SKM-1 treated with dmso at 0.1 percent for 144 hours (cell line): ENCODE results near the gene NSFL1C.

Experiments
- DNase-seq: peaks from one replicate; lab custom pipeline; 2025; ENCODE audit not compliant: unreplicated experiment; lab: John Stamatoyannopoulos, UW

Gene NSFL1C

DNA sequence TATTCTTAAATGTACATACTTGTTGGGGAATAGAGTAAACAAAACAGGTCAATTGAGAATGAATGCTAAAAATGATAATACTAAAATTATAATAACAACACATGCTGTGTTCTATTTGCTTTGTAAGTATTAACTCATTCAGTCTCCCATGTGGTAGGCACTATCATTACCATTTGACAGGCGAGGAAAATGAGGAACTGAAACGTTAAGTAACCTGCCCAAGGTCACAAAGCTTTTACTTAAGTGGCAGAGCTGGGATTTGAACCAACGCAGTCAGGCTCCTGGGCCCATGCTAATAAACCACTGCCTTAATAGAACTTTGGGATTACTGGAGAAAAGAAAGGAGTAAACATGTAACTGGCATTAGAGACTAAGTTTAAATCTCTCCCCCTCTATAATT, 3.8 kb downstream of the NSFL1C start:
- DNase-seq, result no peak

DNA sequence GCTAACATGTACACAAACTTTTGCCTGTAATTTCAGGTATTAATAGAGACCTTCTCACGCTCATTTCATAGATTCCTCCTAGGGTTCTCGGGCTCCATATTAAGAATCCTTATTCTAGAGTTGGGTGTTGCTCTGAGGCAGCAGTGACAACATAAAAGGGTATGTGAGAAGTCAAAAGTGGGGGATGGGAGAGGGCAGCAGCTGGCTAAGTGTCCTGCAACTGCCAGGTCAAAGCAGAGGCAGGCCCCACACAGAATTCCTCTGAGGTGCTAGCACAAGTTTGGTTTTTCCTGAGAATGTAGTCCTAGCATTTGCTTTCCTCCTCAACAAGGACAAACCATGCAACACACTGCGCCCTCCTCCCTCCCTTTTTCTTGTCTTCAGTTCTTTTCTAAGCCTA, 4.6 kb downstream of the NSFL1C start:
- DNase-seq, result no peak

DNA sequence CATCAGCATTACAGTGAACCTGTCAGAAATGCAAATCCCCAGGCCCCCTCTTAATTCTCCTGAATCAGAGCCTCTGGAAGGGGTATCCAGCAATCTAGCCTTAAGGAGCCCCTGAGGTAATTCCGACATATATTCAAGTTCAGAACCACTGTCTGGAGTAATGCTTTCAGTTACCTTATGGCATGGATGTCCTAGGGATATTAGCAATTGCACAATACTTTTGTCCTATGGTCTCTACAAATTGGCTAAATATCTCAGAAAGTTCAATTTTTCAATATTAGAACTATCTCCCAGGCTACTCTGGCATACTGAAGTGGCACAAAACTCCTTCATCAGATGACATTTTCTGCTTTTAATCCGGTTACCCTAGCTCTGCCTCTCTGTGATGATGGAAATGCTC, 6.4 kb downstream of the NSFL1C start:
- DNase-seq, result no peak

DNA sequence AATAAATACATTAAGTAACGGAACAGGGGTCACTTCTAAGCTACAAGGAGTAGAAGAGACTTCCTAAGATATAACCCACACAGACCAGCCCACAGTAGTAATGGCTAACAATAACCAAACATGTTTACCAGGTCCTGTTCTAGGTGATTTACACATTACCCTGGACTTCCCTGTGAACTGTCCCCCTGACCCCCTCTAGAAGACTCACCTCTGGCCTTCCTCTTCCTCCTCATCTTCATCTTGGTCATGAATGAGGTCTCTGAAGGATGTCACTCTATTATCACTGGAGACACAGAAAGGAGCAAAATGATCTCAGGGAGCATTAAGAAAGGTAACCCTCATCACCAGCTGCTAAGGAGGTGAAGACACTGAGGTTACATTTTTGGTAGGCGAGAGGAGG, 8.7 kb downstream of the NSFL1C start:
- DNase-seq, result no peak

DNA sequence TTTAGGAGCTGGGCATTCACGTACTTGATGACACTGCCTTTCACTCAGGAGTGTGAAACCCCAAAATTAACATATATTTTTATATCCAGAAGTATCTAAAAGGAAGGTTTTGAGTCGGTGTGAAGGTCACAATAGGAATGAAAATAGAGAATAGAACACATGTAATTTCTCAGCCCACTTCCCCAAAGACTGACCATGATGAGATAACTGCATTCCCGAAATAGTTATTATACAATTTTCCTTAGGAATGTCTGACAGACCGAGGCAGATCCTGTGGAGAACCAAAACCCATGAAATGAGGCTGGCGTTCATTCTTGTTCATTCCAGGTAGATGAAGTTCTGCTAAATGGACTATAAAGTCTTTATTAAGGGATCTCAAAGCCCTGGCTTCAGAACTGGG, 10.3 kb downstream of the NSFL1C start:
- DNase-seq, result no peak

DNA sequence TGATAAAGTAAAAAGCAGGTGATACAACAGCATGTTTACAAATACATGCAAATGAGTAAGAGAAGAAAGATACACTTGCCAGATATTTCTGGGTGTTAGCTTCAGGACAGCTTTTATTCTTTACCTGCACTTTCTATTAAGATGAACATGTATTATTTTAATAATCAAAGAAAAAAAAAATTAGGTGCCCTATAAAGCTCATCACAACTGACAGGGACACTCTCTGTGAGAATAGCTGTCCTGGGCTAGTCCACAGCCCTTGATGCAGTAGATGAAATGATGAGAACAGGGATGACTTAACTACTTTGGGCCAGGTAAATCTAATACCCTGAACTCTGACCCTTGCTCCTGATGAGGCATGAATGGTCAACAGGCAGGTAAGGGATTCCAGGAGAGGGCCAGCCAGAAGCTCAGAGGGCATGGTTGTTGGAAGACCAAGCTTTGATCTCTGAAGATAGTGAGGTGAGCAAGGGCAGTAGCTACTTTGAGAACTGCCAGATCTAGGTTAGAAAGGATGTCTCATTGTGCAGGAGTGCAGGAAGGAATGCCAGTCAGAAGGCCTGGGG, 15.6 kb downstream of the NSFL1C start:
- DNase-seq, result no peak

DNA sequence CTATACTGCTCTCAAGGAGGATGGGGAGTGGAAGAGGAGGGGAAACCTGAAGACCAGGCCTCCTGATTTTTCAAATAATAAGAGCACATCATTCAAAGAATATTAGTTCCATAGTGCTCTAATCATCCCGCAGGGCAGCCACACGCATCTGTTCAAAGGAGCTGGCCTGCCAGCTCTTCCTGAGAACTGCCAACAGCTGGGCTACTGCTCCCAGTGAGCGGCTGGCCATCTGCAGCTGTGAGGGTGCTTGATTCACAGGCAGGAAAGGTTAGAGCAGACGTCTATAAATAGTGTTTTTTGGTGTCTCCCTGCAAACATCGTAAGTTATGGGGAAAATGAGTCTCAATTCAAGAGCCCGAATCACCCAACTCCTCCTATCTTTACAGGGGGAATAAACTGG, 17.3 kb downstream of the NSFL1C start:
- DNase-seq, result no peak

DNA sequence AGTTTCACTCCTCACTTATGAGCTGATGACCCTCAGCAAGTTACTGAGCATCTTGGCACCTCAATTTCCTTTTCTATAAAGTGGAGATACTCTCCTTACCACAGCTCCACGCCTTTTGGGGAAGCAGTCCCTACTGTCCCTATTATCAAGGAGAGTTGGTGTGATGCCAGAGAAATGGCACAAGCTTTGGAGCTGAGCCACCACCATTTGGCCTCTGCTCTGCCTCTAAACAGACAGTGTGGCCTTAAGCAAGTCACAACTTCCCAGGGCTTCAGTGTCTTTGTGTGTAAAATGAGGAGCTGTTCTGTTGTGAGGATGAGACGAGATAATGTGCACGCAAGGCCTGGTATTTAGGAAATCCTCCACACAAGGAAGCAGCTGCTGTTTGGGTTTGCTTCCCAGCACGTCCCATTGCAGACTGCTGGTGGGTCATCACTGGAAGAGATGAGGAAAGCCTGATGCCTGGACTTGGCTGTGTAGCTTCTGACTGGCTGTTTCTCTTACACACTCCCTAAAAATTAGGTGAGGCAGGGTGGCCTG, 18.5 kb downstream of the NSFL1C start:
- no peak for DNase-seq

DNA sequence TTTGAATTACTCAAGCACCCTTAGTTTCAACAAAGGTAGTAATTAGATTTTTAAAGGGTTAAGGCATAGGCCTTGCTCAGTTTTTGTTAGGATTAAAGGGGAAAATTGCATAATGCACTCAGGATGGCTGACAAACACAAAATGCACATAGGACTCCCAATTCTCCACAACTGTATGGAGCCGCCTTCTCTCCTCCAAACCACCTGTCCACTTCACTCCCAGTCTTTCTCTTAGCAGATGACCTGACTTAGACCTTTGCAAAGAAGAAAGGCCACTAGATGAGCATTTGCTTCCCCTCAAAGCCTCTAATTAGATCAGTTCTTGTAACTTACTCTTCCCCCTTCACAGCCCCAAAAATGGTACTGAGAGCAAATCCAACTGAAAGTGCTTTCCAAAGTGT, 20.1 kb downstream of the NSFL1C start:
- DNase-seq, result no peak

DNA sequence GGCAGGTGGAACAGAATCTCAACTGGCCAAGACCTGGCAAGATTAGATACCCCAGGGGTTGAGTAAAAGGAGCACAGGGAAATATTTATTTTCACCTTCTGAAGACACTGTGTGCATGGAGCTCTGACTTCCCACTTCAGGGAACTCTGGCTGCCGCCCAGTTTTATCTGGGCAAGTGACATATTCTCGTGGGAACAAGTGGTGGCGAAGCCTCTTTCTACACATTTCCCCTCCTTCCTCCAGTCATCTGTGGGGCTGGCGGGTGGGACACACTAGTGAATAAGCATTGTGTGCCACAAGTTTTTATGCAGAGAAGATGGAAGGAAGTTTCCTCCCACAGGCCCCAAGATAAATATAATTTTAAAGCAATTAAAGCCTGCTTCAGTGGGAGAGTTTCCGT, 23.6 kb downstream of the NSFL1C start:
- DNase-seq, result no peak

DNA sequence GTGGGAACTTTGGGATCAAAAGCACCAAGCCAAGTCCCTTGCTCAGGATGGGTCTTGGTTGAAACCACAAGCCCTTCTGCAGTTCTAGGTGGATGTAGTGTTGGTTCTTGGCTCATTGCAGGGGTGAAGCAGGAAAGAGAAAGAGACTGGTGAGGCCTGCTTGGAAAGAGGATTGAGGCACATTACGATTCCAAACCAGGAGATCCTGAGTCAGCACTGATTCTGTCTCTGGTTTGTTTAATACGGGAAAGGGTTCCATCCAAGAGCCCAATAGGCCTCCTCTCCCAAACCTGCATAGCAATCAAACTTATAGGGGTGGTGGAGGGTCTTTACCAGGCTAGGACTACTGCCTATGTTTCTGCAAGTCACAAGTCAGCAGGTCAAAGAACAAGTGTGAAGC, 24.3 kb downstream of the NSFL1C start:
- no peak for DNase-seq

DNA sequence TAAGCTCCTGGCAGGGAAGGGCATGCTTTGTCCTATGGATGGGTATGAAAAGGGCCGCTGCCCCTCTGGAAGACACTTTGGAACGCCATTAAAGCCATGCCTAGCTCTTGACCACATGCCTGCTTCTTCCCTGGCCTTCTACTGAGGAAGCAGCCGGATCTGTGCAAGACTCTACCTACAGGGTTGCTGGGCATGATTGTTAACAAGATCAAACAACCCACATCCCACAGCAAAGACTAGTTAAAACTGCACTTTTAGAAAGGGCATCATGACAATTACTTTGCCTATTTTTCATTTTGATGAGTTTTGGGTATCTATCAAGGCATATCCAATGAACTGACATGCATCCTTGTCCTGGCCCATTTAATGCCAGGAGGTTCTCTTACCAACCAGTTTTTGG, 25.5 kb downstream of the NSFL1C start:
- DNase-seq, result no peak

DNA sequence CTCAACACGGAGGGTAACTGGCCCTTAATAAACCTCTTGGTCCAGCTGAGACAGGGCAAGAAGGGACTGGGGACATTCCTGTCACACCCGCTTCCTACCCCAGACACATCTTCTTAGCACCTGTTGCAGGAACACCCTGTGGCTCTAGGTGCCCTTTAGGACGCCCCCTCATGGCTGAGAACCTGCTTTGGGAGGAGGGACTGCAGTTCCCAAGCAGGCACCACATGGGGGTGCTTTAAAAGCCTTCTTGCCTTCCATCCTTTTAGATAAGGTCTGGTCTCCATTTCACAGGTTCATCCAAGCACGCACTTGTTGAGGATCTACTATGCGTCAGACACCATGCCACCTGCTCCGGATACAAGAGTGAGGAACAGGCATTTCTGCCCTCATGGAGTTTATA, 26.6 kb downstream of the NSFL1C start:
- no peak for DNase-seq

DNA sequence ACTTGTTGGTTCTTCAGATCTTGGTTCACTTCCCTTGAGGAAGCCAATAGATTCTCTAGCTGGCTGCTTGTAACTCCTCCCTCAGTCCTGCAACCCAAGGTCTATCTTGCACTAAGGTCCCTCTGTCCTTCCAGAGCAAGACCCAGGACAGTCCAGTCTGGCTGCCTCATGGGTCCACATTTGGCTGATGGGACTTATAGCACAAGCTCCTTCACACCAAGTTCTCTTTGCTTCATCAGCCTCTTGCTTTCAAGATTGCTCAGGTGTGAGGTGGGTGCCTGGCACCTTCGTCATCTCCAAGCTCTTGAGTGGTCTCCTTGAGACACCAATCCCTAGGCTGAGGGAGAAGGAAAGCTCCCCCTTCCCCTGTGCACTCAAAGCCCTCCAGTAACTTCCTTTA, 28.3 kb downstream of the NSFL1C start:
- DNase-seq, result no peak

DNA sequence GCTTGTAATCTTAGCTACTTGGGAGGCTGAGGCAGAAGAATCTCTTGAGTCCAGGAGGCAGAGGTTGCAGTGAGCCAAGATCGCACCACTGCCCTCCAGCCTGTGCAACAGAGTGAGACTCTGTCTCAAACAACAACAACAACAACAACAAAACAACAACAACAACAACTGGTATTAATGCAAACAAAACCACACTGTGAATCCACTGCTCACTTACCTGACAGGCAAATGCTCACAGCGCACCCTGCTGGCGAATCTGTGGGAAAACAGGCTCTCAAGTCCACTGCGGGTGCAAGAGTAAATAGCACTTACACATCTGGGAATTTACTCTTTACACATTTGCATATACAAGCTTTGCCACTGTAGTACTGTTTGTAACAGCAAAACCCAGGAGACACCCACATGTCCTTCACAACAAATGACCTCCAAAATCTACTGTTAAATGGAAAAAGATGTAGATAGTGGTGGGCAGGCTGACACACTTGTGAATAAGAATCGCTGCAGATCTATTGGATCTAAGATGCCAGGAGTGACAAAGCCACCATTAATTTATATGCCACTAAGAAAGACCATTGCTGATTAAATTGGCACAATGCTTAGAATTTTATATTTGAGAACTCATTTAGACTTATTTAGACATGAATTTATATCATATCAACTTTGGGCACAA, 29.3 kb downstream of the NSFL1C start:
- DNase-seq, result peak; percentile 16

DNA sequence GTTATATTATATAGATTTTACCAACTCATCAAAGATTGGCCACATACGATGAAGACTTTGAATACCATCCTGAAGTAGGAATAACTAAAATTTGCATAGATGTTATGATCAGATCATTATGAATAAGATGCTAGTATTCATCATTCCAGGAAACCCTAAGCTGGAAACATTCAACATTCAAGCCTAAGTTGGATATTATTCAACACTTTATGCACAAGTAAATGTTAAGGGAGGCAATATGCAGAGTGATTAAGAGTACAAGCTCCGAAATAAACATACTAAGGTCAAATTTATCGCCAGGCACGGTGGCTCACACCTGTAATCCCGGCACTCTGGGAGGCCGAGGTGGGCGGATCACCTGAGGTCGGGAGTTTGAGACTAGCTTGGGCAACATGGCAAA, 30.4 kb downstream of the NSFL1C start:
- no peak for DNase-seq

DNA sequence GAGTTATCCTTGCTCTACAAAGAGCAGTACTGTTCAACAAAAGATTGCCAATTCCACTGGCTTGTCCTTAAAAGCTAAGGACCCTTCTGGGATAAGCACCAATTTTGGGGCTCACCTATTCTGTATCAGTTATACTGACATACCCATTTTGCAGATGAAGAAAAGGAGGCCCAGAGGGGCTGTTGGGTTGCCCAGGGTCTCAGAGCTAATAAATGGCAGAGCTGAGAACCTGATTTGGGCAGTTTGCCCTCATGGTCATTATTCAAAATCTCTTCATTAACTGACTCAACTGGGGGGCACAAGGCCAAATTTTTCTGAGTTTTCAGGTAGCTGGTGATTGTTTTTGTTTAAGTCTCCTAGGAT, 31.3 kb downstream of the NSFL1C start:
- no peak for DNase-seq

DNA sequence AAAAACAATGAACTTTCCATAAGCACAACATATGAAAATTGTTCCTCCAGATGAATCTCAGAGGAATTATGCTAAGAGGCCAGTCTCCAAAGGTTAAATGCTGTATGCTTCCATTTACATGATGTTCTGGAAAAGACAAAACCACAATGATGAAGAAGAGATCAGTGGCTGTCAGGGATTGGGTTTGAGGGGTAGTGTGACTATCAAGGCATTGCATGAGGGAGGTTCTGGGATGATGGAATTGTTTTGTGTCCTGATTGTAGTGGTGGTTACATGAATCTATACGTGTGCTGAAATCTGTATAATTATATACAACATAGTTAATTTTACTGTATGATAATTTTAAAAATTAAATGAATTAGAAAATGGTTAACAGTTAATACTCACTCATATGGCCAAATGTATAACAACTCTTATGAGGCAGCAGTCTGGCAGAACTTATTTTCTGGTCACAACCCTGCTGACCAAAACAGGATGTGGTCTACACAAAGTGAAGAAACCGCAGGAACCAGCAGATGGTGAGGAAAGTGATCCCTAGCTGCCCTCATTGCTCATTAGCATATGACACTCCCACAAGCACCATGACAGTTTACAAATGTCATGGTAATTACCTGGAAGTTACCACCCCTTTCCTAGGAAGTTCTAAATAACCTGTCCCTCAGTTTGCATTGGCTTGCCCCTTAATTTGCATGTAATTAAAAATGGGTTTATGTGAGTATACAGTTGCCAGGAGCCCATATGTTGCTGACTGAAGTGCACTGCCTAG, 31.9 kb downstream of the NSFL1C start:
- DNase-seq, result peak; percentile 67

DNA sequence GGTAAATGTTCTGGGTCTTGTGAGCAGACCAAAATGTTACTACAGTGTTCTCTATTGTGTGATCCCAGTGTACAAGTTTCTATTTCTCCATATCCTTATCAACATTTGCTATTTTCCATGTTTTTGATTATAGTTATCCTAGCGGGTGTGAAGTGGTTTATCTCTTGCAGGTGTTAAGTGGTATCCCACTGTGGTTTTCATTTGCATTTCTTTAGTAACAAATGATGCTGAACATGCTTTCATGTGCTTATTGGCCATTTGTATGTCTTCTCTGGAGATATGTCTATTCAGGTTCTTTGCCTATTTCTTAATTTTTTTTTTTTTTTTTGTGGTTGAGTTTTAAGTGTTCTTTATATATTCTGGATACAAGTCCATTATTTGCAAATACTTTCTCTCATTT, 35.5 kb downstream of the NSFL1C start:
- no peak for DNase-seq

DNA sequence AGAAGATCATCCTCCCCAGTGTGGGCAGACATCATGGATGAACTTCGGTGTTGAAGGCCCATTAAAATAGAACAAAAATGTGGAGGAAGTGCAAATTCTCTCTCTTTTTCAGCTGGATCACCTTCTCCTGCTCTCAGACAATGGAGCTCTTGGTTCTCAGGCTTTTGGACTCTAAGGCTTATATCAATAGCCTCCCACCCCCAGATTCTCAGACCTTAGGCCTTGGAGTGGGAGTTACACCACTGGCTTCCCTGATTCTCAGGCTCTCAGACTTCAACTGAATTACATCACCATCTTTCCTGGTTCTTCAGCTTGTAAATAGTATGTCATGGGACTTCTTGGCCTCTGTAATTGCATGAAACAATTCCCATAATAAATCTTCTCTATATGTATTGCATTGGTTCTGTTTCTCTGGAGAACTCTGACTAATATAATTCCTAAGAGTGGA, 36.6 kb downstream of the NSFL1C start:
- DNase-seq, result no peak

DNA sequence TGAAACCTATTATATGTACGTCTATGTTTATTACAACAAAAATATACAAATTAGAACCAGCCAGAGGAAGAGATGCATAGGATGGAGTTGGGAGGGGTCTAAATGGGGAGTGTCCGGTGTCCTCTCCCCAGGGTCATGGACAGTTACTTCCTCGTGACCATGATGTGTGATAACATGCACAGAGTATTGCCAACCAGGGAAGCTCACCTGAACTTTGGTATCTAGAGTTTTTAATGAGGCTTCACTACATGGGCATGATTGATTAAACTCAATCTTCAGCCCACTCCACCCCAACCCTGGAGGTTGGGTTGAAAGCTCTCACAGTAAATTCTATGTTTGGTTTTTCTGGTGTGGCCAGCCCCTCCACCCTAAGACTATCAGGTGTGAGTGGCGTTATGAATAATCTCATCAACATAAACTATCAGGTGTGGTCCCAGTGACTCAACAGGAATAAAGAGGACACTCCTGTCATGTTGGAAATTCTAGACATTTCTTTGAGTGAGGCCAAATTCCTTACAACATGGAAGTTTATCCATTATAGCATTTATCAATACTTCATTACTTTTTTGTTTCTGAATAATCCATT, 37.4 kb downstream of the NSFL1C start:
- DNase-seq, result no peak

DNA sequence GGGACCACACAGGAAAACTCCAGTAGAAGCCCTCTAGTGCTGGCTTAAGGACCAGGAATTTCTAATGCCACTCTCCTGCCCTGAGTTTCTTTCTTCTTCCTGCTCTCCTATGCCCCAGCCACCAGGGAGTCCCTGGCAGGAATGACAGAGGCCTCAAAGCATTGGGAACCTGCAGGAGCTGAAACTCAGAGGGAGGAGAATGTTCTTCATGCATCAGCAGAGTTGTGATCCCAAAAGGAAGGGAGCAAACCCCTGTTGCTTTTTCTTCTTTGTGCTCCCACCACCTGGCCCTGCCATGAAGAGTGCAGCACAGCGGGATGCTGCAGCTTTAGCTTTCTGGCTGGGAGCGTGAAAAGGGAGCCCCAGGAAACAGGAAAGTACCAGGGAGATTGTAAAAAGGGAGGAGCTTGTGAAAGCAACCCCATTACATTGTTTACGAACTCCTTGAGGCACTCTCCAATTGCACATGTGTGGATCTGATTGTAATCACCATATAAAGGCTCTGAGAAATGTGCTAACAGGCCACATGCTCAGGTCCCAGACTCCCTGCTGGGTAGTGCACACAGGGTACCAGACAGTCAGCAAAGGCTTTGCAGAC, 39.1 kb downstream of the NSFL1C start:
- no peak for DNase-seq
